GM20431 (cell line): Measurements from ENCODE around the gene CRACR2B.

ENCODE experiments used
- in situ Hi-C: fragments of 300-500 bp; cut with MseI, MboI; formaldehyde crosslinking; loops from one replicate; pipeline ENCODE4 v1.15.0; 2020; ENCODE audit warnings: low sequenced_read_pairs; ENCODE audit not compliant: unreplicated experiment

The CRACR2B gene

GRCh38 chr11:863023-863909 lies 35.5 kb downstream of the CRACR2B start:
- in situ Hi-C loops: no loop called here

DNA sequence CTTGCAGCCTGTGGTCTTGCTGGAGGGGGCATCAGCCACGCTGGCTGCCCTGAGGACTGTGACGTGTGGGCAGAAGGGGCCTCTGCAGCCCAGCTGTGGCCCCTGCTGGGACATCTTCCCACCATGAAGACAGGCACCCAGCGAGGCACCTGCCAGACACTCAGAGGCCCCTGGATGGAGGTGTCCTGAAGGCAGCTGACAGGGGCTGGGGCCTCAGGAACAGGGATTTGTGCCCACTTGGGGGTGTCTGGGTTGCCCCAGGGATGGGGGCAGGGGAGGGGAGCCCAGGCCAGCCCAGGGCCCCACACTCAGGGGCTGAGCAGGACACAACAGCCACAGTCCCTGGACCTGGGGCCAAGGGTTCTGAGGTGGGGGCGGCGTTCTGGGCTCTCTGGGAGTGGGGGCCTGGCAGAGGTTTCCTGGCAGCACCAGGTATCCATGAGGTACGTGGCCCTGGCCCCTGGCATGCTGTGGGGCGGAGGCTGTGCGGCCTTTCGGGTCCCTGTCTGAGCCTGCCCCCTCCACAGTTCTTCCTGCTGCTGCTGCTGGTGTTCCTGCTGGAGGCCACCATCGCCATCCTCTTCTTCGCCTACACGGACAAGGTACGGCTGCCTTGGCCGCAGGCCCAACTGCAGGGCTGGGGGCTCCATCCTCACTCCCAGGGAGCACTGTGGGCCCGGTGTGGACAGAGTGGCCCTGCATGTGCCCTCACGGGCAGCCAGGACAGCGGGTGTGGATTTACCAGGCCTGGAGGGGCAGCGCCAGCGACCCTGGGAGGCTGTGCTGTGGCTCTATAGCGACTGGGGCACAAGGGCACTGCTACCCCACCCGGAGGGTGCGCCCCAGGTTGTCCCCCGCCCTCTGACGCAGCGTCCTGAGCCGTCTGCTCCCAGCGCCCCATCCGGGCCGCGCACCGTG lies 36.5 kb downstream of the CRACR2B start:
- in situ Hi-C loops: no loop called here

GRCh38 chr11:864898-865297 lies 37.2 kb downstream of the CRACR2B start:
- in situ Hi-C loops: no loop called here

DNA sequence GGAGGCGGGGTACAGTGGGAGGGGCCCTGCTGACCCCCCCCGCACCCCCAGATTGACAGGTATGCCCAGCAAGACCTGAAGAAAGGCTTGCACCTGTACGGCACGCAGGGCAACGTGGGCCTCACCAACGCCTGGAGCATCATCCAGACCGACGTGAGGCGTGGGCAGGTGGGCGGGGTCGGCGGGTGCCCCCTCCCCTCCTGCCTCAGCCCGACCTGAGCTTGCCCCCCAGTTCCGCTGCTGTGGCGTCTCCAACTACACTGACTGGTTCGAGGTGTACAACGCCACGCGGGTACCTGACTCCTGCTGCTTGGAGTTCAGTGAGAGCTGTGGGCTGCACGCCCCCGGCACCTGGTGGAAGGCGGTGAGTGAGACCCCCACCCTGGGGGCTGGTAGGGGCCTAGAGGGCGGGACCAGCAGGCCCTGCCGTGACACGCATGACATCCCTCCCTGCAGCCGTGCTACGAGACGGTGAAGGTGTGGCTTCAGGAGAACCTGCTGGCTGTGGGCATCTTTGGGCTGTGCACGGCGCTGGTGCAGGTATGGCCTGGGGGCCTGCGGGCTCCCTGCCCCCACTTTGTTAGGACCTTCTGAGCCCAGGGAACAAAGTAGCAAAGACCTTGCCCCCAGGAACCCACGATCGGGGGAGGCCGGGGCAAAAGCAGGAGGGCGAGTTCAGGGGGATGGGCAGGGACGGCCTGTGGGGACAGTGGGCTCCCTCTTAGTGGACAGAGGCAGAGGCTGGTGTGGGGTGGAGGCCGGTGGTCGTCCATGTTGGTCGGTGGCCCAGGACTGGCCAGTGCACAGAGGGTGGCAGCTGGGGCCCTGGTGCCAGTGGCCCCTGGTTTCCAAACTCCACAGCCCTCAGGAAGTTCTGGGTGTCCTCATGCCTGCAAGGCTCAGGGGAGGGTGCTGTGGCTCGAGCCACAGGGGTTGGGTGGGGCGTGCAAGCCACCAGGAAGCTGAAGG lies 38.0 kb downstream of the CRACR2B start:
- in situ Hi-C loops: no loop called here

GRCh38 chr11:866481-866880 lies 38.8 kb downstream of the CRACR2B start:
- in situ Hi-C loops: no loop called here

DNA sequence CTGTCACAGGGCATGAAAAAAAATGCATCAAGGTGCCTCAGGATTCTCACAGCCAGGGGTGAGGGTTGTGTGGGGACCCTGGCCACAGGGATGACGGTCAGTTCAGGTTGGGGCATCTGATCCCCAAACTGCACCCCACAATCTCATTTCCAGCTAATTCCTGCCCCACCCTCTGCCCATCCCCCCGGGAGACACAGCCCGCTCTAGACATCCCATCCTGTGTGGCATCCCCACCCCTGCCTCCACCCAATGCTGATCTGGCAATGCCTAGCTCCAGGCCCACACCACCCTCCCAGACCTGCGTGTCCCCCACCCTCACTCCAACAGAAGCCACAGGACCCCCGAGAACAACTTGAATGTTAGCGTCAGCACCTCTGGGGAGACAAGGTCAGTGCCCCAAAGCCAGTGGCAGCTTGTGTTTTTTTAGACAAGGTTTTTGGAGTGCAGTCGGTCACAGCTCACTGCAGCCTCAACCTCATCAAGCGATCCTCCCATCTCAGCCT lies 40.2 kb downstream of the CRACR2B start:
- in situ Hi-C loops: no loop called here

DNA sequence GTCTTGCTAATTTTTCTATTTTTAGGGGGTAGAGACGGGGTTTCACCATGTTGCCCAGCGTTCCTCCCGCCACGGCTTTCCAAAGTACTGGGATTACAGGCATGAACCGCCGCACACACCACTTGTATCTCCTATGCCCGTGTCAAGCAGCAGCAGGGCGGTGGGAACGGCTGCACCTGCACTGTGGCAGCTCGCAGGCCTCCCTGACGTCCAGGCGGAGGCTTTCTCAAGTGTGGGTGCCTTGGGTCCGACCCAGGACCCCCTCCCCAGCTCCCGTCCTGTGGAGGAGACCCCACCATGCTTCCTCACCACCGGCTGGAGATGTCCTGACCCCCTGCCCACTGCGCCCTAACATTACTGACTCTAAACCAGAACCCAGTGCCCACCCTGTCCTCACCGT lies 40.7 kb downstream of the CRACR2B start:
- in situ Hi-C loops: no loop called here

DNA sequence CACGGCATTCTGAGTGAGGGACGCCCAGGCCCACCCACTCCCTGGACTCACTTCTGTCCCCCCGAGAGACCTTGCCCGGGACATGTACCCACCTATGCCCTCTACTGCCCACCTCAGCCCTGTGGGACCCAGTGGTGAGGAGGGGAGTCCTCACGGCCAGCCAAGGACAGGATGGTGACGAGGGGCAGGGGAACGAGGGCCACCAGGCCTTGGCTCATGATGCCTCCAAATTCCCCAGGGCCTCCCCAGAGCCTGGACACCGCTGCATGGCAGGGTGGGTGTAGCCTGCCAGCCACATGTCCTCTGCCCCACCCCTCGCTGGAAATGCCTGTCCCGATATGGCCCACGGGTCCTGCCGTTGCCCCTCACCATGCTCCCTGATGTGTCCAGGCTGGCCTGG lies 41.1 kb downstream of the CRACR2B start:
- in situ Hi-C loops: no loop called here

DNA sequence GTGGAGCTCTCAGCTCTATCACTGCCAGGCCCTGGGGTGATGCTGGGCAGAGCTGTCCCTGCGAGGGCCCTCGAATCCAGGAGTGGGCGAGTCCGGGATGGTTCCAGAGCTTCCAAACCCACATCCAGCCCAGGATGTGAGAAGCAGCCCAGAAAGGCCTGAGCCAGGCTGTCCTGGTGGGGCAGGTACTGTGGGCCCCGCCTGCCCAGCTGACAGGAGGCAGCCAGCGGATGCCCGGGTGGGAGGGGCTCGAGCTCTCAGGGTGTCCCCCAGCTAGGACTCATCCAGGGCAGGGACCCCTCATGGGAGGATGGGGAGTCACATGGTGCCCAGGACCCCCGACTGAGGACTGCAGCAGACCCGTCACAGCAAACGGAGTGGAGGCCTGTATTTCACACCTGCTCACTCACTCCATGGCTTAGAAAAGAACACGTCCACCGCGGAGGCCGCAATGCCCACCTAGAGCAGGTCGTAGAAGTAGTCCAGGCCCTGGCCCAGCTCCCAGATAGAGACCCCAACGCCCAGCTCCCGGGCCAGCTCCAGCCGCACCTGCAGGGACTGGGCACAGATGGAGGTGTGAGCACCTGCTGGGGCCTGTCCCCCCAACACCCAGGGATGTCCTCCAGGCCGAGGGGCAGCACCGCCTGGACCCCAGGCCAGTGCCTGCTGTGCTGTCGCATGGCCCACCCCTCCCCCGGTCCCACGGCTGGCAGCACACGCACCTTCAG lies 41.8 kb downstream of the CRACR2B start:
- in situ Hi-C loops: no loop called here

DNA sequence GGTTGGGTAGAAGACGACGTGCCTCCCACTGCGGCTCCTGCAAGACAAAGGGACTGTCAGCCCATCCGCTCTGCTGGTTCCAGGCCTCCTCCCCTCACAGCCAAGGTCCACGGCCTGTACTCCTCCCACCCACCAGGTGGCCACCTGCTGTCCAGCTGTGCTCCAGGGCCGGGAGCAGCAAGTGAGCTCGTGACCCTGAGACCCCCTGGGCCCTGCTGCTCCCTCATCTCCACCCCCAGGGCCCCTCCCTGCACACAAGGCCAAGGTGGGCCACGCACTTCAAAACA lies 42.4 kb downstream of the CRACR2B start:
- in situ Hi-C loops: no loop called here

DNA sequence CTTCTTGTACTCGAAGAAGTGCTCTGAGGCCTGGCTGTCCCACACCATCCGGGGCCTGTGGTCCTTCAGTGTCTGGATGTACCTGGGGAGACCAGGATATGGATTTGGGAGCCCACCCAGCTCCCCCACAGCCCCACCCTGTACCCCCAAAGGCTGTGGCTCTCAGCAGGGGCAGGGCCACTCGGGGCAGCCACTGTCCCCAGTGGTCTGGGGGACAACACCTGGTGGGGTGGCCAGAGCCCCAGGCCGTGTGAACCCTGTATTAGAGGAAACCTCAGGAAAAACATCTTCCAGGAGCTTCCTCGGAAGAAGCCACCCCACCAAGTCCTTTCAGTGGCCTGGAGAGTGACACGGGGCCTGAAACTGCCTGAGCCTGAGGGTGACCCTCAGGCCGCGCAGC lies 42.7 kb downstream of the CRACR2B start:
- in situ Hi-C loops: no loop called here

GRCh38 chr11:871472-871871 lies 43.8 kb downstream of the CRACR2B start:
- in situ Hi-C loops: no loop called here

DNA sequence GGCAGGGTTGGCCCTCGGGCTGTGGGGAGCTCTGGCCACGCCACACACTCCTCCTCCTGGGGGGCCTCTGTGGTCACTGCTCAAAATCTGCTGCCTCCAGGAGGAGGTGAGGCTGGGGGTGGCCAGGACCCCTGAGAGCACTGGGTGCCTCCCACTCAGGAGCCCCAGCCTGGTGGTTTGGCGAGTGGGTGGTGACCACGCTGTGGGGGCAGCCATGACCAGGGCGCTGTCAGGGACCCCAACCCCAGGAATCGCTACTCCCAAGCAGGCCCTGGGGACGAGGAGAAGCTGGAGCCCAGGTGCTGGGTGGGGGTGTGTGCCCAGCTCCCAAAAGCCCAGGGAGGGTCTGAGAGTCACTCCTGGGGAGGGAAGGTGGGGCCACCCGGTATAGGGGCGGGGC lies 45.1 kb downstream of the CRACR2B start:
- in situ Hi-C loops: no loop called here

GRCh38 chr11:873706-874105 lies 46.0 kb downstream of the CRACR2B start:
- in situ Hi-C loops: no loop called here

- in situ Hi-C loops: no loop called here
Measured at GRCh38 chr11:875203-875602, 47.5 kb downstream of the CRACR2B start.

- in situ Hi-C loops: no loop called here
Measured at GRCh38 chr11:875769-876301, 48.1 kb downstream of the CRACR2B start.

- in situ Hi-C loops: no loop called here
Measured at GRCh38 chr11:876545-876944, 48.8 kb downstream of the CRACR2B start.

GRCh38 chr11:877565-877964 lies 49.8 kb downstream of the CRACR2B start:
- in situ Hi-C loops: no loop called here

GRCh38 chr11:880447-880846 lies 52.7 kb downstream of the CRACR2B start:
- in situ Hi-C loops: no loop called here
